Suprapubic skin (tissue), 4 donors: Measurements from ENCODE around the gene HIVEP1. TPM values are rescaled to one million over a fixed set of nuclear protein-coding genes. Genes with fewer than 3 reads are reported as not detected.

ENCODE experiments used
- DNase-seq, 2 donors: peaks; one replicate each; pipeline ENCODE4 v3.0.0-alpha.2; 2019; ENCODE audit warnings: low spot score in 2 of 2
- H3K27ac ChIP-seq: fragments of 200-600 bp; sonication (generic); one replicate; pipeline ENCODE4 v1.5.1; 2019
- H3K27me3 ChIP-seq: fragments of 200-600 bp; sonication (generic); one replicate; pipeline ENCODE4 v1.5.1; 2019
- H3K36me3 ChIP-seq: fragments of 200-600 bp; sonication (generic); one replicate; pipeline ENCODE4 v1.5.1; 2019
- H3K4me1 ChIP-seq: fragments of 200-600 bp; sonication (generic); one replicate; pipeline ENCODE4 v1.5.1; 2019
- H3K4me3 ChIP-seq: fragments of 200-600 bp; sonication (generic); one replicate; pipeline ENCODE4 v1.5.1; 2019; ENCODE audit warnings: mild to moderate bottlenecking
- H3K9me3 ChIP-seq: fragments of 200-600 bp; sonication (generic); one replicate; pipeline ENCODE4 v1.5.1; 2019
- EP300 ChIP-seq: sonication (generic); formaldehyde crosslinking; IDR thresholded peaks from one replicate; pipeline ENCODE4 v1.6.1; 2017; ENCODE audit warnings: antibody characterized with exemption
- POLR2A ChIP-seq, 2 donors: fragments of 450-650 bp; IDR thresholded peaks; one replicate each; pipeline ENCODE4 v1.6.1; 2017; ENCODE audit warnings: antibody characterized with exemption in 2 of 2, mild to moderate bottlenecking in 2 of 2, moderate library complexity in 2 of 2
- POLR2AphosphoS5 ChIP-seq, 3 donors: sonication (generic); formaldehyde crosslinking; IDR thresholded peaks; one replicate each; pipeline ENCODE4 v1.6.1; 2017; ENCODE audit warnings: antibody characterized with exemption in 3 of 3
- WGBS: methylation state at CpG from one replicate; pipeline ENCODE4 v1.1.5; 2018; 5-methylcytosine and 5-hydroxymethylcytosine counted together
- total RNA-seq, 4 donors: library from RNA; depleted of rRNA; stranded (reverse); fragments of >200 nt; gene quantifications; one replicate each; pipeline ENCODE4 v1.1.0, GENCODE V29; 2016
- TF ChIP-seq, protein P1 (sequence below), 2 donors: fragments of 200-600 bp in 1 of 2; fragments of 450-650 bp in 1 of 2; sonication (generic) in 1 of 2; IDR thresholded peaks; one replicate each; pipeline ENCODE4 v1.5.1; 2016 to 2019; ENCODE audit warnings: antibody characterized with exemption in 2 of 2, mild to moderate bottlenecking in 1 of 2, moderate library complexity in 1 of 2

Gene HIVEP1
- total RNA-seq, 4 donors from 2014 or later: 37.9 to 48.4 (median 43.9) TPM

DNA sequence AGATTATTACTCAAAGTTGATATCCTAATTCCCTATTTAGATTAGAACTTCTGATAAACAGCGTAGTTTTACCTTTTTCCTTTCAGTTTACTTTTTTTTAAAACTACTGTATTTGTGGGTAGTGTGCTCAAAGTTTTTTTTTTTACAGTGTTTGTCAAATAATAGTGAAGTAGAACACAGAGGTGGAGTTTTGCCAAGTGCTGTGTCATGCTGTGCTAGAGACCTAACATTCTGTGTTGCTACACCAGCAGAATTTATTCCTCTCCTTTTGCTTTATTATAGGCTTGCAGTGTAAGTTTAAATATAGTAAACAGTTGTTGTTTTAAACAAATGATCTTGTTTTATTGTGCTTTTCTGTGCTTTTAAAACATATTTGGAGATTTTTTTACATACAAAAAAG lies 125.4 kb downstream of the HIVEP1 start:
- WGBS: 90% methylated on average over 1 of the region's 1 CpG
- Histone ChIP-seq H3K9me3 (no peaks in the 10 kb centered on the region), H3K36me3 (peaks cover 26% of the 10 kb centered on the region), H3K27ac (no peak overlapping the region), H3K4me3 (no peak overlapping the region), H3K4me1 (peaks cover 8% of the 10 kb centered on the region), H3K27me3 (no peaks in the 10 kb centered on the region)
- DNase-seq: no peak
- TF ChIP-seq, protein P1, sequence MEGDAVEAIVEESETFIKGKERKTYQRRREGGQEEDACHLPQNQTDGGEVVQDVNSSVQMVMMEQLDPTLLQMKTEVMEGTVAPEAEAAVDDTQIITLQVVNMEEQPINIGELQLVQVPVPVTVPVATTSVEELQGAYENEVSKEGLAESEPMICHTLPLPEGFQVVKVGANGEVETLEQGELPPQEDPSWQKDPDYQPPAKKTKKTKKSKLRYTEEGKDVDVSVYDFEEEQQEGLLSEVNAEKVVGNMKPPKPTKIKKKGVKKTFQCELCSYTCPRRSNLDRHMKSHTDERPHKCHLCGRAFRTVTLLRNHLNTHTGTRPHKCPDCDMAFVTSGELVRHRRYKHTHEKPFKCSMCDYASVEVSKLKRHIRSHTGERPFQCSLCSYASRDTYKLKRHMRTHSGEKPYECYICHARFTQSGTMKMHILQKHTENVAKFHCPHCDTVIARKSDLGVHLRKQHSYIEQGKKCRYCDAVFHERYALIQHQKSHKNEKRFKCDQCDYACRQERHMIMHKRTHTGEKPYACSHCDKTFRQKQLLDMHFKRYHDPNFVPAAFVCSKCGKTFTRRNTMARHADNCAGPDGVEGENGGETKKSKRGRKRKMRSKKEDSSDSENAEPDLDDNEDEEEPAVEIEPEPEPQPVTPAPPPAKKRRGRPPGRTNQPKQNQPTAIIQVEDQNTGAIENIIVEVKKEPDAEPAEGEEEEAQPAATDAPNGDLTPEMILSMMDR (IDR thresholded peaks at IDR 0.05): no peak
- TF ChIP-seq EP300: no peak
- no peak for TF ChIP-seq POLR2A (IDR thresholded peaks at IDR 0.05)
- no peak for TF ChIP-seq POLR2AphosphoS5 (IDR thresholded peaks at IDR 0.05)

DNA sequence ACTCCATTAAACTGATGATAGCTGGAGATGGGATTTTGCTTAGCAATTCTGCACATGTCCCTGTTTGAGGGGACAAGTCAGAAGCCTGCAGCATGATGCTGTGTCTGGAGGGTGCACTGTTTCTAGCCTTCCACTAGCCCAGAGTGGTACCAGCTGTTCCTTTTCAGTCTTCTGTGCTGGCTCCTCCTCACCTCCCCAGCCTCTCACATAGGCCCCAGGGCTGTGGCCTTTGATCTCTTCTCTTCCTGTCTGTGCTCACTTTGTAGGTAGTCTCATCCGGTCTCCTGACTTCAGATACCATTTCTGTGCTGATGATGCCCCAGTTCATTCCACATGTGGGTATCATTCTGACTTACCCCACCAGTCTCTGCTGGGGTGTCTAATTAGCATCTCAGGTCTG lies 126.3 kb downstream of the HIVEP1 start:
- Histone ChIP-seq H3K4me1 (peaks cover 8% of the 10 kb centered on the region), H3K9me3 (no peaks in the 10 kb centered on the region), H3K27me3 (no peaks in the 10 kb centered on the region), H3K36me3 (peaks cover 26% of the 10 kb centered on the region), H3K4me3 (no peak overlapping the region), H3K27ac (no peak overlapping the region)
- WGBS: 75% methylated on average over 1 of the region's 1 CpG
- no peak for TF ChIP-seq EP300
- TF ChIP-seq POLR2AphosphoS5 (IDR thresholded peaks at IDR 0.05): no peak
- TF ChIP-seq, protein P1 (IDR thresholded peaks at IDR 0.05): no peak
- no peak for TF ChIP-seq POLR2A (IDR thresholded peaks at IDR 0.05)
- DNase-seq: no peak

DNA sequence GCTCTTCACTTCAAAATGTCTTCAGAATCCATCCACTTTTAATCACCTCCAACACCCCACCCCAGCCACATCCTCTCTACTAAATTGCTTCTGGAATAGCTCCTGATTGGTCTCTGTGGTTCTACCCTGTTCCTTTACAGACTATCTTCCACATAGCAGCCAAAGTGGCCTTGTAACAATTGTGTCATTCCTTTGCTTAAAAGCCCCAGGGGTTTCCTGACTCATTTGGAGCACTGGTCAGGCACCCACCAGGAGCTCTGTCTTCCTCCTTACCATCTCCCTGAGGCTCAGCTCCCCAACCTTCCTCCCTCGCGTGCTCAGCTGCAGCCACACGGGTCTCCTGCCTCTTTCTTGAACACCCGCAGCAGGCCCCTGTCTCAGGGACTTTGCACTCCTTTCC lies 126.8 kb downstream of the HIVEP1 start:
- TF ChIP-seq POLR2A (IDR thresholded peaks at IDR 0.05) (no peak), POLR2AphosphoS5 (IDR thresholded peaks at IDR 0.05) (no peak), EP300 (no peak)
- TF ChIP-seq, protein P1 (IDR thresholded peaks at IDR 0.05): no peak
- H3K27ac ChIP-seq: no peak overlapping the region
- no peak overlapping the region for H3K4me3 ChIP-seq
- no peaks in the 10 kb centered on the region for H3K9me3 ChIP-seq
- 98% methylated on average over 4 of the region's 4 CpGs for WGBS
- peaks cover 8% of the 10 kb centered on the region for H3K4me1 ChIP-seq
- no peaks in the 10 kb centered on the region for H3K27me3 ChIP-seq
- H3K36me3 ChIP-seq: peaks cover 26% of the 10 kb centered on the region
- no peak for DNase-seq

DNA sequence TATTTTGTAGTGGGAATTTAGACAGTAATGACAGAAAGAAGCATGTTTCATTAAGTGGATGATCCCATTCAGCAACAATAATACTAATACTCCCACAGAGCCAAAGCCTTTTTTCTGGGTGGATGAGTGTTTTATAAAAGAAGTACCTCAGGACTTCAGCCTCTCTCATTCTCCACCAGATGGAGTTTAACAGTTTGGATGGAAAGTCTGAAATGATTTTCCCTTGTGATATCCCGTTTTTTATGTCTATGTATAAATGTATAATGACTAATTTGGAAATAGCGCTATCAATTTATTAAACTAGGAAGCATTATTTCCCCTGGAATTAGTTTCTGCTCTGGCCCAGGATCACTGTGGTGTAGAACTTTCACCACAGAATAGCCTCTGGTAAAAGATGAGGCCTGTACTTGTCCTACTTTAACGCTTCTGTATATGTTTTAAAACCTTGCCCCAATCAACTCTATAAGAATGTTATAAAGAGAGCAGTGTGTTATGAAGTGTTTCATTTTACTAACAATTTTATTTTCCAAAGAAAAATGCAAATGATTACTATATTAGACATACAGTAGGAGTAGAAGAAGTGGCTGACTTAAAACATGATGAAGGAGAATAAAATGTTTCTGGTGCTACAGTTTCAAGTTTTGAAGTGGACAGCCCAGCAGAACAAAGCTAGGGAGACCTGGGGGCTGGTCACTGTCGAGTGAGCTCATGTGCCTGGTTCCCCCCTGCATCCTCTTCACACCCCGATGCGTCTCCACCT lies 135.6 kb downstream of the HIVEP1 start:
- peaks cover 16% of the 10 kb centered on the region for H3K4me1 ChIP-seq
- 58% methylated on average over 6 of the region's 6 CpGs for WGBS
- TF ChIP-seq EP300: no peak
- TF ChIP-seq, protein P1 (IDR thresholded peaks at IDR 0.05): no peak
- H3K27ac ChIP-seq: no peak overlapping the region
- no peaks in the 10 kb centered on the region for H3K9me3 ChIP-seq
- H3K36me3 ChIP-seq: no peaks in the 10 kb centered on the region
- H3K4me3 ChIP-seq: no peak overlapping the region
- no peaks in the 10 kb centered on the region for H3K27me3 ChIP-seq
- no peak for DNase-seq

DNA sequence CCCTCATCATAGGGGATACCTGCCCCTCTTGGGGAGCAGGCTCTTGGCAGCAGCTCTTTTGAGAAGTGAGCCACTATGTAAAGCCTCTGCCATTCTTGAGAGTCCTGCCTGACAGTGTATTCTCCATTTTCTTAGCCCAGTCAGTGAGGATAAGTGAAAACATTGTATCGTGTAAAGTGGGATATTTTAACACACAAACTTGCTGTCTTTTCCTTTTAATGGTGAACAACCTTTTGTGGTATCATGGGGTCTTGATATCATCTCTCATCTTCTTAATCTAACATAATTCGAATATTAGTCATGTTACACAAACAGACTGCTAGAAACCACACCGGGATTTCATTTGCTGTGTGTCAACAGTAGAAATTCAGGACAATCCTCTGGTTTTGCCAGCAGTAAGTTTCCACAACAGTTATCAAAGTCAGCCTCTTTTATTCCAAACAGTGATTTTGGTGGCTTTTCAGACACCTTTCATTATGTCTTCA lies 136.2 kb downstream of the HIVEP1 start:
- Histone ChIP-seq H3K36me3 (no peaks in the 10 kb centered on the region), H3K9me3 (no peaks in the 10 kb centered on the region), H3K27me3 (no peaks in the 10 kb centered on the region), H3K4me1 (peaks cover 16% of the 10 kb centered on the region), H3K27ac (no peak overlapping the region), H3K4me3 (no peak overlapping the region)
- WGBS: 66% methylated on average over 3 of the region's 3 CpGs
- TF ChIP-seq POLR2AphosphoS5 (IDR thresholded peaks at IDR 0.05): no peak
- no peak for TF ChIP-seq POLR2A (IDR thresholded peaks at IDR 0.05)
- TF ChIP-seq, protein P1 (IDR thresholded peaks at IDR 0.05): no peak
- no peak for TF ChIP-seq EP300
- no peak for DNase-seq
